ENCODE measurements around the gene AFF1. TPM values are rescaled to one million over a fixed set of nuclear protein-coding genes. Genes with fewer than 3 reads are reported as not detected.
"Not testable (repeated sequence)": the region's sequence is repeated elsewhere in the genome, so short reads cannot be mapped to it uniquely, and the experiment has no call there.

The AFF1 gene
- total RNA-seq, 1 donor = 21.9 TPM

GRCh38 chr4:87078987-87079486 is 144.2 kb downstream of the AFF1 start:
- DNase-seq (ENCODE audit: low read depth) = peak; percentile 98
- no peak for TF ChIP-seq CTCF (IDR thresholded peaks at IDR 0.05; ENCODE audit: insufficient read depth, low read length)
- H3K4me3 ChIP-seq (ENCODE audit: low read depth, low read length) = no peak overlapping the region

- TF ChIP-seq CTCF (IDR thresholded peaks at IDR 0.05; ENCODE audit: insufficient read depth, low read length) = no peak
- no peak overlapping the region for H3K4me3 ChIP-seq (ENCODE audit: low read depth, low read length)
- no peak for DNase-seq (ENCODE audit: low read depth)
These were observed 145.2 kb downstream of the AFF1 start for GRCh38 chr4:87079967-87080366.

- TF ChIP-seq CTCF (IDR thresholded peaks at IDR 0.05; ENCODE audit: insufficient read depth, low read length) = no peak
- no peak for DNase-seq (ENCODE audit: low read depth)
- H3K4me3 ChIP-seq (ENCODE audit: low read depth, low read length) = no peak overlapping the region
These were observed 145.7 kb downstream of the AFF1 start for GRCh38 chr4:87080462-87080861.

- no peak for TF ChIP-seq CTCF (IDR thresholded peaks at IDR 0.05; ENCODE audit: insufficient read depth, low read length)
- H3K4me3 ChIP-seq (ENCODE audit: low read depth, low read length) = no peak overlapping the region
- peak; percentile 66 for DNase-seq (ENCODE audit: low read depth)
These were observed 147.0 kb downstream of the AFF1 start for GRCh38 chr4:87081826-87082225.

GRCh38 chr4:87085732-87086131 is 150.9 kb downstream of the AFF1 start:
- not testable (repeated sequence) for DNase-seq (ENCODE audit: low read depth); H3K4me3 ChIP-seq (ENCODE audit: low read depth, low read length)

- TF ChIP-seq CTCF (IDR thresholded peaks at IDR 0.05; ENCODE audit: insufficient read depth, low read length) = no peak
- H3K4me3 ChIP-seq (ENCODE audit: low read depth, low read length) = no peak overlapping the region
These were observed 151.5 kb downstream of the AFF1 start for GRCh38 chr4:87086143-87086805.

GRCh38 chr4:87087015-87087414 is 152.2 kb downstream of the AFF1 start:
- no peak for DNase-seq (ENCODE audit: low read depth)
- TF ChIP-seq CTCF (IDR thresholded peaks at IDR 0.05; ENCODE audit: insufficient read depth, low read length) = no peak
- H3K4me3 ChIP-seq (ENCODE audit: low read depth, low read length) = no peak overlapping the region

More at GRCh38 chr4:87086143-87086805, 151.5 kb downstream of the AFF1 start:
- no peak for DNase-seq (ENCODE audit: low read depth)

All from fibroblast of the aortic adventitia (primary cell).